GM18909 (cell line): Measurements from ENCODE around the gene HS3ST2.
"Not testable (repeated sequence)": the region's sequence is repeated elsewhere in the genome, so short reads cannot be mapped to it uniquely, and the experiment has no call there.

Source experiments
- ATAC-seq: cut with Tn5 transposase; IDR thresholded peaks from one replicate; pipeline ENCODE4 v1.9.1; 2021; ENCODE audit warnings: mild to moderate bottlenecking; ENCODE audit not compliant: unreplicated experiment, poor library complexity

The HS3ST2 gene

GRCh38 chr16:22810226-22810625 is 3.7 kb upstream of the HS3ST2 start:
- no peak for ATAC-seq

- no peak for ATAC-seq
Observed at GRCh38 chr16:22813223-22813947, 577 bp upstream of the HS3ST2 start.

- no peak for ATAC-seq
Observed at GRCh38 chr16:22814711-22815105, 746 bp downstream of the HS3ST2 start.

GRCh38 chr16:22815863-22816262 is 1.9 kb downstream of the HS3ST2 start:
- ATAC-seq: no peak

GRCh38 chr16:22816475-22816874 is 2.5 kb downstream of the HS3ST2 start:
- no peak for ATAC-seq

GRCh38 chr16:22818736-22819135 is 4.8 kb downstream of the HS3ST2 start:
- ATAC-seq: not testable (repeated sequence)

- ATAC-seq: no peak
Observed at GRCh38 chr16:22838681-22839080, 24.7 kb downstream of the HS3ST2 start.

GRCh38 chr16:22842031-22842430 is 28.1 kb downstream of the HS3ST2 start:
- not testable (repeated sequence) for ATAC-seq

- no peak for ATAC-seq
Observed at GRCh38 chr16:22843122-22843521, 29.2 kb downstream of the HS3ST2 start.

- ATAC-seq: no peak
Observed at GRCh38 chr16:22843856-22844255, 29.9 kb downstream of the HS3ST2 start.

GRCh38 chr16:22844416-22844815 is 30.5 kb downstream of the HS3ST2 start:
- ATAC-seq: no peak

- ATAC-seq: no peak
Observed at GRCh38 chr16:22847100-22847499, 33.1 kb downstream of the HS3ST2 start.

GRCh38 chr16:22847690-22848089 is 33.7 kb downstream of the HS3ST2 start:
- ATAC-seq: no peak

GRCh38 chr16:22848451-22848850 is 34.5 kb downstream of the HS3ST2 start:
- ATAC-seq: no peak

- ATAC-seq: no peak
Observed at GRCh38 chr16:22849517-22849916, 35.6 kb downstream of the HS3ST2 start.

GRCh38 chr16:22855231-22855630 is 41.3 kb downstream of the HS3ST2 start:
- ATAC-seq: no peak

GRCh38 chr16:22857296-22858025 is 43.5 kb downstream of the HS3ST2 start:
- ATAC-seq: no peak

- no peak for ATAC-seq
Observed at GRCh38 chr16:22859925-22860324, 46.0 kb downstream of the HS3ST2 start.

- no peak for ATAC-seq
Observed at GRCh38 chr16:22861580-22861979, 47.6 kb downstream of the HS3ST2 start.

- ATAC-seq: no peak
Observed at GRCh38 chr16:22862046-22862445, 48.1 kb downstream of the HS3ST2 start.

GRCh38 chr16:22864375-22864774 is 50.4 kb downstream of the HS3ST2 start:
- no peak for ATAC-seq
